ENCODE results near the gene LMX1B.

GRCh38 chr9:126609711-126610388, 3.9 kb upstream of the LMX1B start:
- TF ChIP-seq, protein P1, sequence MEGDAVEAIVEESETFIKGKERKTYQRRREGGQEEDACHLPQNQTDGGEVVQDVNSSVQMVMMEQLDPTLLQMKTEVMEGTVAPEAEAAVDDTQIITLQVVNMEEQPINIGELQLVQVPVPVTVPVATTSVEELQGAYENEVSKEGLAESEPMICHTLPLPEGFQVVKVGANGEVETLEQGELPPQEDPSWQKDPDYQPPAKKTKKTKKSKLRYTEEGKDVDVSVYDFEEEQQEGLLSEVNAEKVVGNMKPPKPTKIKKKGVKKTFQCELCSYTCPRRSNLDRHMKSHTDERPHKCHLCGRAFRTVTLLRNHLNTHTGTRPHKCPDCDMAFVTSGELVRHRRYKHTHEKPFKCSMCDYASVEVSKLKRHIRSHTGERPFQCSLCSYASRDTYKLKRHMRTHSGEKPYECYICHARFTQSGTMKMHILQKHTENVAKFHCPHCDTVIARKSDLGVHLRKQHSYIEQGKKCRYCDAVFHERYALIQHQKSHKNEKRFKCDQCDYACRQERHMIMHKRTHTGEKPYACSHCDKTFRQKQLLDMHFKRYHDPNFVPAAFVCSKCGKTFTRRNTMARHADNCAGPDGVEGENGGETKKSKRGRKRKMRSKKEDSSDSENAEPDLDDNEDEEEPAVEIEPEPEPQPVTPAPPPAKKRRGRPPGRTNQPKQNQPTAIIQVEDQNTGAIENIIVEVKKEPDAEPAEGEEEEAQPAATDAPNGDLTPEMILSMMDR (IDR thresholded peaks at IDR 0.05; ENCODE audit: insufficient read depth, low read length, poor library complexity, severe bottlenecking), result no peak
- TF ChIP-seq EZH2phosphoT487 (conservative IDR thresholded peaks at IDR 0.05; ENCODE audit: low read length), result no peak

All from SU-DHL-6 (cell line).